H9 (cell line): ENCODE measurements around the gene KRTAP5-10. TPM values are rescaled to one million over a fixed set of nuclear protein-coding genes. Genes with fewer than 3 reads are reported as not detected.

Experiments used
- DNase-seq: peaks from one replicate; pipeline ENCODE4 v3.0.0-alpha.2; 2017
- H2AFZ ChIP-seq: one replicate; pipeline ENCODE4 v1.6.1; 2013; ENCODE audit warnings: mild to moderate bottlenecking, low read length, control low read depth, moderate library complexity
- H2AK5ac ChIP-seq: 2 replicates; pipeline ENCODE4 v1.6.1; 2013; ENCODE audit warnings: low read length, control low read depth, mixed read lengths; ENCODE audit not compliant: insufficient read length
- H2BK120ac ChIP-seq: one replicate; pipeline ENCODE4 v1.6.1; 2013; ENCODE audit warnings: low read depth, mild to moderate bottlenecking, low read length, control low read depth, inconsistent platforms; ENCODE audit not compliant: poor library complexity, severe bottlenecking
- H2BK12ac ChIP-seq: 2 replicates; pipeline ENCODE4 v1.6.1; 2013; ENCODE audit warnings: low read length, control low read depth, mixed read lengths, low read depth; ENCODE audit not compliant: insufficient read length
- H2BK15ac ChIP-seq: 2 replicates; pipeline ENCODE4 v1.6.1; 2013; ENCODE audit warnings: low read depth, low read length, control low read depth
- H2BK20ac ChIP-seq: one replicate; pipeline ENCODE4 v1.6.1; 2013; ENCODE audit warnings: low read depth, mild to moderate bottlenecking, low read length, control low read depth, inconsistent platforms; ENCODE audit not compliant: poor library complexity, severe bottlenecking
- H2BK5ac ChIP-seq: 2 replicates; pipeline ENCODE4 v1.6.1; 2013; ENCODE audit warnings: low read length, control low read depth, mixed read lengths; ENCODE audit not compliant: insufficient read length
- H3K14ac ChIP-seq: 2 replicates; pipeline ENCODE4 v1.6.1; 2013; ENCODE audit warnings: low read length, control low read depth; ENCODE audit not compliant: insufficient read depth
- H3K18ac ChIP-seq: 2 replicates; pipeline ENCODE4 v1.6.1; 2013; ENCODE audit warnings: low read depth, mild to moderate bottlenecking, mixed read lengths, low read length, control low read depth; ENCODE audit not compliant: insufficient read length
- H3K23ac ChIP-seq: 2 replicates; pipeline ENCODE4 v1.6.1; 2013; ENCODE audit warnings: low read length, control low read depth, mixed read lengths, low read depth; ENCODE audit not compliant: insufficient read length
- H3K23me2 ChIP-seq: 2 replicates; pipeline ENCODE4 v1.6.1; 2013; ENCODE audit warnings: low read depth, mild to moderate bottlenecking, mixed read lengths, low read length, control low read depth; ENCODE audit not compliant: insufficient read length, poor library complexity, severe bottlenecking
- H3K27ac ChIP-seq: 2 replicates; pipeline ENCODE4 v1.5.1; 2013; ENCODE audit warnings: low read length, control low read depth, mixed read lengths, low read depth; ENCODE audit not compliant: insufficient read length
- H3K27me3 ChIP-seq: 2 replicates; pipeline ENCODE4 v1.6.1; 2013; ENCODE audit warnings: low read length, control low read depth, inconsistent platforms; ENCODE audit not compliant: insufficient read depth
- H3K4ac ChIP-seq: 2 replicates; pipeline ENCODE4 v1.6.1; 2013; ENCODE audit warnings: low read depth, mild to moderate bottlenecking, control low read depth, inconsistent platforms, low read length, moderate library complexity
- H3K4me1 ChIP-seq: 2 replicates; pipeline ENCODE4 v1.6.1; 2013; ENCODE audit warnings: low read length, control low read depth, inconsistent platforms; ENCODE audit not compliant: insufficient read depth
- H3K4me2 ChIP-seq: 2 replicates; pipeline ENCODE4 v1.6.1; 2013; ENCODE audit warnings: low read length, control low read depth, mixed read lengths; ENCODE audit not compliant: insufficient read length, insufficient read depth
- H3K56ac ChIP-seq: 2 replicates; pipeline ENCODE4 v1.6.1; 2013; ENCODE audit warnings: low read depth, mild to moderate bottlenecking, mixed read lengths, low read length, control low read depth; ENCODE audit not compliant: insufficient read length
- H3K79me1 ChIP-seq: 2 replicates; pipeline ENCODE4 v1.6.1; 2013; ENCODE audit warnings: low read depth, mild to moderate bottlenecking, moderate library complexity, low read length, control low read depth, inconsistent platforms; ENCODE audit not compliant: insufficient read depth, poor library complexity, severe bottlenecking
- H3K79me2 ChIP-seq: 2 replicates; pipeline ENCODE4 v1.6.1; 2013; ENCODE audit warnings: low read length, control low read depth, inconsistent platforms; ENCODE audit not compliant: insufficient read depth
- H3K9ac ChIP-seq: 2 replicates; pipeline ENCODE4 v1.6.1; 2013; ENCODE audit warnings: low read length, control low read depth, mixed read lengths; ENCODE audit not compliant: insufficient read length; ENCODE audit errors: extremely low read depth
- H3K9me3 ChIP-seq: one replicate; pipeline ENCODE4 v1.6.1; 2013; ENCODE audit warnings: low read depth, low read length, inconsistent platforms; ENCODE audit not compliant: control insufficient read depth
- H3T11ph ChIP-seq: one replicate; pipeline ENCODE4 v1.6.1; 2013; ENCODE audit warnings: mild to moderate bottlenecking, low read length, control low read depth, inconsistent platforms
- H4K20me1 ChIP-seq: one replicate; pipeline ENCODE4 v1.6.1; 2013; ENCODE audit not compliant: control insufficient read depth, insufficient read length, insufficient read depth
- H4K5ac ChIP-seq: 2 replicates; pipeline ENCODE4 v1.6.1; 2013; ENCODE audit warnings: low read depth, mild to moderate bottlenecking, mixed read lengths, low read length, control low read depth; ENCODE audit not compliant: insufficient read length
- H4K8ac ChIP-seq: replicated peaks from 2 replicates; pipeline ENCODE4 v1.6.1; 2013; ENCODE audit warnings: low read length, control low read depth, mixed read lengths, low read depth; ENCODE audit not compliant: insufficient read length
- H4K91ac ChIP-seq: 2 replicates; pipeline ENCODE4 v1.6.1; 2013; ENCODE audit warnings: low read depth, mild to moderate bottlenecking, moderate library complexity, mixed read lengths, low read length, control low read depth; ENCODE audit not compliant: insufficient read length
- H3K27ac Mint-ChIP-seq, 3 experiments: 2 replicates in 2 of 3; 3 replicates in 1 of 3; pipeline ENCODE4 v1.8.0; 2020 to 2021; ENCODE audit warnings: mixed read lengths in 3 of 3, mild to moderate bottlenecking in 1 of 3, moderate library complexity in 1 of 3
- H3K27me3 Mint-ChIP-seq: 2 replicates; pipeline ENCODE4 v1.8.0; 2021; ENCODE audit warnings: low read depth, mild to moderate bottlenecking, moderate library complexity, mixed read lengths
- H3K36me3 Mint-ChIP-seq, 3 experiments: 2 replicates in 2 of 3; 3 replicates in 1 of 3; pipeline ENCODE4 v1.8.0; 2020 to 2021; ENCODE audit warnings: low read depth in 3 of 3, mixed read lengths in 3 of 3; ENCODE audit not compliant: insufficient read depth in 1 of 3
- H3K4me1 Mint-ChIP-seq, 2 experiments: 2 replicates each; pipeline ENCODE4 v1.8.0; 2020; ENCODE audit warnings: mixed read lengths in 2 of 2
- H3K4me3 Mint-ChIP-seq, 2 experiments: 2 replicates in 1 of 2; 3 replicates in 1 of 2; pipeline ENCODE4 v1.8.0; 2020 to 2021; ENCODE audit warnings: mild to moderate bottlenecking in 2 of 2, mixed read lengths in 2 of 2, moderate library complexity in 1 of 2
- H3K9me3 Mint-ChIP-seq, 2 experiments: 2 replicates in 1 of 2; 3 replicates in 1 of 2; pipeline ENCODE4 v1.8.0; 2020; ENCODE audit warnings: mild to moderate bottlenecking in 2 of 2, mixed read lengths in 2 of 2, moderate library complexity in 1 of 2
- CTCF ChIP-seq: fragments of 200-600 bp; sonication (generic); conservative IDR thresholded peaks from 3 replicates; pipeline ENCODE4 v1.8.0; 2021; ENCODE audit warnings: antibody characterized with exemption, mild to moderate bottlenecking
- total RNA-seq: library from RNA; stranded (reverse); gene quantifications from 2 replicates; pipeline ENCODE4 v1.2.1, GENCODE V29; 2021

Gene KRTAP5-10
- total RNA-seq, 1 experiment from 2014 or later = not detected

GRCh38 chr11:71557257-71557656 is 8.1 kb upstream of the KRTAP5-10 start:
- Histone ChIP-seq H3K4me2 (no peak overlapping the region), H4K8ac (no peak overlapping the region), H3K27me3 (no peaks in the 10 kb centered on the region), H3K79me1 (no peaks in the 10 kb centered on the region), H2BK5ac (no peak overlapping the region), H4K20me1 (no peaks in the 10 kb centered on the region), H3K14ac (no peak overlapping the region), H4K5ac (no peak overlapping the region), H2BK12ac (no peak overlapping the region), H3K56ac (no peak overlapping the region), H4K91ac (no peak overlapping the region), H3K23ac (no peak overlapping the region), H2BK20ac (no peak overlapping the region), H3K79me2 (no peaks in the 10 kb centered on the region), H3K27ac (no peak overlapping the region), H3K9ac (no peak overlapping the region), H2AFZ (no peak overlapping the region), H3K23me2 (no peaks in the 10 kb centered on the region), H2BK120ac (no peak overlapping the region), H2BK15ac (no peak overlapping the region), H3T11ph (no peak overlapping the region), H3K4me1 (no peaks in the 10 kb centered on the region), H3K9me3 (no peaks in the 10 kb centered on the region), H3K18ac (no peak overlapping the region), H2AK5ac (no peak overlapping the region), H3K4ac (no peak overlapping the region)
- H3K4me3 Mint-ChIP-seq = no peak overlapping the region
- DNase-seq = no peak
- peaks cover 0 to 3% of the 10 kb centered on the region in 2 experiments; a peak in 1 of 4 replicates for H3K4me1 Mint-ChIP-seq
- peaks cover 2 to 6% (median 5%) of the 10 kb centered on the region in 3 experiments; a peak in 4 of 7 replicates for H3K36me3 Mint-ChIP-seq
- H3K27ac Mint-ChIP-seq = no peak overlapping the region
- H3K27me3 Mint-ChIP-seq = peaks cover 9% of the 10 kb centered on the region
- peaks cover 24 to 25% of the 10 kb centered on the region in 2 experiments for H3K9me3 Mint-ChIP-seq
- no peak for TF ChIP-seq CTCF
